HAP-1 (cell line): ENCODE results near the gene CHKB.
A peak's percentile ranks its signal among the peaks of the same experiment; 100 is the strongest.

Experiments used
- DNase-seq, 2 experiments: peaks; one replicate each; pipeline ENCODE4 v3.0.0-alpha.2; 2016 to 2020; ENCODE audit warnings: low spot score in 2 of 2
- H3K27me3 ChIP-seq: fragments of 250-450 bp; sonication (Bioruptor Pico); 2 replicates; pipeline ENCODE4 v1.5.1; 2020; ENCODE audit warnings: low read depth, mild to moderate bottlenecking, moderate library complexity
- H3K36me3 ChIP-seq: fragments of 250-450 bp; sonication (Bioruptor Pico); replicated peaks from 2 replicates; pipeline ENCODE4 v1.5.1; 2020; ENCODE audit warnings: mild to moderate bottlenecking
- H3K4me1 ChIP-seq: fragments of 250-450 bp; sonication (Bioruptor Pico); 2 replicates; pipeline ENCODE4 v1.5.1; 2020; ENCODE audit warnings: mild to moderate bottlenecking
- H3K4me3 ChIP-seq: fragments of 250-450 bp; sonication (Bioruptor Pico); 2 replicates; pipeline ENCODE4 v1.5.1; 2020; ENCODE audit warnings: mild to moderate bottlenecking, moderate library complexity
- H3K9me3 ChIP-seq: fragments of 250-450 bp; sonication (Bioruptor Pico); 2 replicates; pipeline ENCODE4 v1.5.1; 2020; ENCODE audit warnings: mild to moderate bottlenecking, moderate library complexity
- in situ Hi-C: fragments of 300-500 bp; cut with MboI; formaldehyde crosslinking; loops from 3 replicates; pipeline ENCODE4 v1.14.3; 2020; ENCODE audit warnings: low sequenced_read_pairs, inconsistent platforms, mixed read lengths

CHKB gene

DNA sequence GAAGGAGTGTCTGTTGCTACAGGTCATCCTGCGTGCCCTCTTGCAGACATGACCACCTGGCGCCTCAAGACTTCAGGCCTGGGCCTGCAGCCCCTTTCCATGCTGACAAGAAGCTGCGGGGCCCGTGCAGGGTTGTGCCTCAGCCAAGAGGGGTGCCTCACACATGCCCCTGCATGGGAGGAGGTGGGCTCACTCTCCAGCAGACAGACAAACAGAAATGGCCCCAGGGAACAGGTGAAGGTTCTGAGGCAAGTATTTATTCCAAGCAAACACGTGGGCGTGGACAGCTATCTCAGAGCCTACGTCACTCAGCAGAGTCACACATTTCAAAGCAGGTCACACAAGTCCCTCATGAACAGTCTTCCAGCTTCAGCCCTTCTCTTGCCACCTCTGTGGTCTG, 14.0 kb downstream of the CHKB start:
- Histone ChIP-seq H3K27me3 (no peaks in the 10 kb centered on the region), H3K4me3 (no peak overlapping the region), H3K36me3 (peaks cover 53% of the 10 kb centered on the region), H3K4me1 (no peaks in the 10 kb centered on the region), H3K9me3 (no peaks in the 10 kb centered on the region)
- DNase-seq = no peak
- in situ Hi-C loops = no loop called here

DNA sequence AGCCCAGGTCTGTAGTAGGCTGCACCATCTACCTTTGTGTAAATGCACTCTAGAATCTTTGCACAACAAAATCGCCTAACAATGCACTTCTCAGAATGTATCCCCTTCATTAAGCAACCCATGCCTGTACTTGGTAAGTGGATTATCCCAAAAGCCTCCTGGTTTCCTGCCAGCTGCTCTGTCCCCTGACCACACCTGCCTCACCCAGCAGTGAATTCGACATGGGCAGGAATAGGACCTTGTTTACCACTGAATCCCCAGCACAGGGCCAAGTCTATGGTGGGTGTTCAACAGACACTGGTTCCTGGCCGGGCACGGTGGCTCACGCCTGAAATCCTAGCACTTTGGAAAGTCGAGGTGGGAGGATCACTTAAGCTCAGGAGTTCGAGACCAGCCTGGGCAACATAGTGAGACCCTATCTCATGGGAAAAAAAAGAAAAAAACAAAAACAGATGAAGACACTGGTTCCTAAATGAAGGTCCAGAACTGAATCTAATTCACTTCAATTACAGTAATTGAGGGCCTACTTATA, 14.9 kb downstream of the CHKB start:
- no peak for DNase-seq
- no peaks in the 10 kb centered on the region for H3K27me3 ChIP-seq
- in situ Hi-C loops = no loop called here
- H3K36me3 ChIP-seq = peaks cover 44% of the 10 kb centered on the region
- no peaks in the 10 kb centered on the region for H3K9me3 ChIP-seq
- 0 out of 2 replicates have a peak, but pooled peaks cover 6% of the 10 kb centered on the region for H3K4me1 ChIP-seq
- no peak overlapping the region for H3K4me3 ChIP-seq

DNA sequence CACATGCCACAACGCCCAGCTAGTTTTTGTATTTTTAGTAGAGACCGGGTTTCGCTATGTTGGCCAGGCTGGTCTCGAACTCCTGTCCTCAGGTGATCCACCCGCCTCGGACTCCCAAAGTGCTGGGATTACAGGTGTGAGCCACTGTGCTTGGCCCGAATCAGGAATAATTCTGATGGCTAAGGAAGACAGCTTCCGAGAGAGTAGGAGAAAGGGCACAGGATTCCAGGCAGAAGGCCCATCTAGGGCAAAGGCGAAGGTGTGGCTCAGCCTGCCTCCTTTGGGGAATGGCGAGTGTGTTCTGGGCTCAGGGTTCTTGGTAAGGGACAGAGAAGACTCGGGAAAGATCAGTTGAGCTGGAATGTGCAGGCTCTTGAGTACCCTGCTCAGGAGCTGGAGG, 18.4 kb downstream of the CHKB start:
- Histone ChIP-seq H3K36me3 (peaks cover 9% of the 10 kb centered on the region), H3K27me3 (no peaks in the 10 kb centered on the region), H3K4me1 (0 out of 2 replicates have a peak, but pooled peaks cover 6% of the 10 kb centered on the region), H3K9me3 (no peaks in the 10 kb centered on the region), H3K4me3 (no peak overlapping the region)
- DNase-seq = no peak
- in situ Hi-C loops = no loop called here

DNA sequence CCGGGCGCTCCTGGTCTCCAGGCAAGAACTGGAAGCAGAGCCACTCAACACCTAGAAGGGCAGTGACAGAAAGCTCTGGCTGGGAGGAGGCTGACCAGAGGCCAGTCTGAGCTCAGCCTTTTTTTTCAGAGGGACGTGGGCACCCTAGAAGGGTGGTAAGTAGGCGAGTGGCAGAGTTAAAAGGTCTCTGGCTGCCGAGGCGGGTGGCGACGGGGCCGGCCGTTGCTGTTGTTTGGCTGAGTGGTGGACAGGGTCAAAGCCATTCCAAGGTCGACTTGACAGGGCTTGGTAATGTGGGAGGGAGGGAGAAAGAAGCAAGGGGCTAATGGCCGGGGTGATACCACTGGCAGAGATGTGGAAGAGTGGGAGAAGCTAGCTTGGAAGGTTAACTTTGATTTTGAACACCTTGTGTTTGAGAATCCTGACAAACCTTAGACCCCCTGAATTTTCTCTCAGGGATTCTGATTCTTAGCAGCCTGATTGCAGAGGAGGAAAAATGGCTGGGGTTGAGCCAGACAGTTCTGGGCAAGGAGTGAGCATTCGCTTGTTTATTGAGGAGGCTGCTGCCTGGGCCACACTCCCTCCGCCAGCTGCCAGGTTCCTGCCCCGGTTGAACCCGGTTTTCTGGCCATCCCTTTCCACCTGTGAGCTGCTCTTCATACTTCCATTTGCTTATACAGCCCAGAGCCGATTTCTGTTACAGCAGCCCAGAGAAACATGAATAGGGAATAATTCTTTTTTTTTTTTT, 19.1 kb downstream of the CHKB start:
- Histone ChIP-seq H3K27me3 (no peaks in the 10 kb centered on the region), H3K4me3 (peak overlapping the region; percentile 57), H3K4me1 (0 out of 2 replicates have a peak, but pooled peaks cover 6% of the 10 kb centered on the region), H3K9me3 (no peaks in the 10 kb centered on the region), H3K36me3 (peaks cover 2% of the 10 kb centered on the region; the same call in 1 of the 2 replicates)
- in situ Hi-C loops = no loop called here
- no peak for DNase-seq

DNA sequence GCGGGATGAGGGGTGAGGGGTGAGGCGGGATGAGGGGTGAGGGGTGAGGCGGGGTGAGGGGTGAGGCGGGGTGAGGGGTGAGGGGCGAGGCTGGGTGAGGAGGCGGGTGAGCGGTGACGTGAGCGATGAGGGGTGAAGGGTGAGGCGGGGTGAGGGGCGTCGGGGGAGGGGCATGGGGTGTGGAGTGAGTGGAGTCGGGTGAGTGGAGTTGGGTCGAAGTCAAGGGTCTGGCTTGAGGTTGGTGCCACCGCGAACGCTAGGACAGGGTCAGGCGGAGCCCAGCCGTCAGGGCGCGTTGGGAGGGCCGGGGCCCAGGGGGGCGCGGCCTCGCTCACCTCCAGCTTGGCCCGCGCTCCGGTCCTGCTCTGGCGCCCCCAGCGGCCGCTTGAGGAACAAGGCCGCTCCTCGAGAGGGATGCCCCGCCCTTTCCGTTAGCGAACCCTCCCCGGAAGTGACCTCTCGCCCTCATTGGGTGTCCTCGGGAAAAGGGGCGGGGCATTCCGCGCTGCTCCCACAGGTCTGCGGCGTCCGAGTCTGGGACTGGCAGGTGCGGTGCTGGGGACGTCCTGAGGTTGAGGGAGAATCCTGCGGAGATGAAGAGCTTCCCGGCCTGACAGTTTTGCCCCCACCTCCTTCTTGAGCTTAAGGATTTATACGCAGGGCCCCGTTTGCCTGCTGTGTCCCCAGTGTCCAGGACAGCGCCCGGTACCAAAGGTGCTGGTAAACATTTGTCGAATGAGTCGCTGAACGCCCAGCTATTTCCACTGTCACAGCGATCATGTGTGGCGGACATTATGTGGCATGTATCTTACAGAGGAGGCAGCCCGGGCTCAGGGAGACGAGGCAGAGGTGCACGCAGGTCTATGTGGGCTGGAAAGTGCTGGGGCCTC, 19.9 kb downstream of the CHKB start, which contains the start of gene SYCE3:
Gene SYCE3 (minus strand): TSS at position 397 of the 890 bp plus-strand sequence. CDS start 6,514 bp downstream, outside the sequence.
- H3K4me1 ChIP-seq = 0 out of 2 replicates have a peak, but pooled peaks cover 6% of the 10 kb centered on the region
- H3K9me3 ChIP-seq = no peaks in the 10 kb centered on the region
- DNase-seq = peak; percentile 91 to 99
- no peaks in the 10 kb centered on the region for H3K27me3 ChIP-seq
- H3K36me3 ChIP-seq = no peaks in the 10 kb centered on the region
- peak within 1 kb of the TSS; percentile 57 for H3K4me3 ChIP-seq
- in situ Hi-C loops = no loop called here

DNA sequence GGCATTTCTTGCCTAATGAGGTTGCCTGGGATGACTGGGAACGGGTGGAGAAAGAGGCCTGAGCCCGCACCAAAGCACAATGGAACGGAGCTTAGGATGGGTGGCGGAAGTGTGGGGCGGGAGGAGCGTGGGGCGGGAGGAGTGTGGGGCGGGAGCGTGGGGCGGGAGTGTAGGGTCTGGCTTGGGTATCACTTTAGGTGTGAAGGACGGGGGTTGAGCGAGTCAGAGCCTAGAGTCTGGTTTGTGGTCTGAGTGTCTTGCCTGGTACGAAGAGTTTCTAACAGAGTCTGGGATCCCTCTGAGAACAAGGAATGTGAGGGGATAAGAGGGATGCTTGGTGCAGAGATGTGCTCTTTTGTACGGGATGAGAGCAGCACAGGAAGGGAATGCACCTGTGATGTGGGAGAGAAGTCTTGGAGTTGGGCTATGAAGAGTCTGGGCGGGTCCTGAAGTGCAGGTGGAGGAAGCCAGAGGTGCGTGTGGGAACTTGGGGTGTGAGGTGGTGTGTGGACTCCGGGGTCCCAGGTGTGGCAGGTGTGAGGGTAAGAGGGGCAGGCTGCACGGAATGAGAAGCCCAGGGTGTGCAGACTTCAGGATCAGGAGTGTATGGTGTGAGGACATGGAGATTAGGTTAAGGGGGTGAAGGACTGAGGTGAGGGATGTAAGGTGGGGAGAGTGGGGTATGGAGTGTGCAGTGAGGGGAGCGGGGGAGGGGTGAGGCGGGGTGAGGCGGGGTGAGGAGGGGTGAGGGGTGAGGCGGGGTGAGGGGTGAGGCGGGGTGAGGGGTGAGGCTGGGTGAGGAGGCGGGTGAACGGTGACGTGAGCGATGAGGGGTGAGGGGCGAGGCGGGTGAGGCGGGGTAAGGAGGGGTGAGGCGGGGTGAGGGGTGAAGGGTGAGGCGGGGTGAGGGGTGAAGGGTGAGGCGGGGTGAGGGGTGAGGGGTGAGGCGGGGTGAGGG, 21.0 kb downstream of the CHKB start:
- in situ Hi-C loops = no loop called here
- Histone ChIP-seq H3K9me3 (no peaks in the 10 kb centered on the region), H3K4me1 (0 out of 2 replicates have a peak, but pooled peaks cover 6% of the 10 kb centered on the region), H3K4me3 (no peak overlapping the region), H3K36me3 (no peaks in the 10 kb centered on the region), H3K27me3 (no peaks in the 10 kb centered on the region)
- no peak for DNase-seq

DNA sequence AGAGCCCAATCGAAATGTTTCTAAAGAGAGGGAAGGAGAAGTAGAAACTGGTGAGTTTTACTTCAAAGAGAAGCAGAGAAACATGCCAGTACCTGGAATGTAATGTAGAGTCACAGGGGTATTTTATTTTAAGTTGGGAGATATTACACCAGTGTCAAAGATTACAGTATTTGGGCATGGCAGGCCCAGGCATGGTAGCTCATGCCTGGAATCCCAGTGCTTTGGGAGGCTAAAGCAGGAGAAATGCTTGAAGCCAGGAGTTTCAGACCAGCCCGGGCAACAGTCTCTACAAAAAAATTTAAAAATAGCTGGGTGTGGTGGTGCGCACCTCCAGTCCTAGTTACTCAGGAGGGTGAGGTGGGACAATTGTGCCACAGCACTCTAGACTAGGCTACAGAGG, 22.6 kb downstream of the CHKB start:
- no peak for DNase-seq
- H3K27me3 ChIP-seq = no peaks in the 10 kb centered on the region
- no peak overlapping the region for H3K4me3 ChIP-seq
- H3K9me3 ChIP-seq = no peaks in the 10 kb centered on the region
- in situ Hi-C loops = no loop called here
- peaks cover 15% of the 10 kb centered on the region for H3K4me1 ChIP-seq
- no peaks in the 10 kb centered on the region for H3K36me3 ChIP-seq

DNA sequence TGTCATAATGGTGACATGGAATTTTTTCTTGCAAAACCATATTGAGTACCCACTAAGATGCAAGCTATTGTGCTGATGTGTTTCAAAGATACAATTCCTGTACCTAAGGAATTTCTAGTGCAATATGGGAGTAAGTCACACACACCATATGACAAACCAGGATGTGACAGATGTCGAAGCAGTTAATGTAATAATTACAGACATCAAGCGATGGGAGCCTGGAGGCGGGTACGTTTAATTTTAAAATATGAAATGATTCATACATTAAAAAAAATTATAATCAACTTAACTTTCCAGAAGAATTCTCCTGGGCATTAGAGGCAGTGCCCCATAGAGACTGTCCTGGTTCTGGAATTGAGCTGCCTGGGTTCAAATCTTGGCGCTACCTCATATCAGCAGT, 25.9 kb downstream of the CHKB start:
- Histone ChIP-seq H3K27me3 (no peaks in the 10 kb centered on the region), H3K4me3 (no peak overlapping the region), H3K4me1 (peaks cover 9% of the 10 kb centered on the region), H3K36me3 (no peaks in the 10 kb centered on the region), H3K9me3 (no peaks in the 10 kb centered on the region)
- no peak for DNase-seq
- in situ Hi-C loops = no loop called here

DNA sequence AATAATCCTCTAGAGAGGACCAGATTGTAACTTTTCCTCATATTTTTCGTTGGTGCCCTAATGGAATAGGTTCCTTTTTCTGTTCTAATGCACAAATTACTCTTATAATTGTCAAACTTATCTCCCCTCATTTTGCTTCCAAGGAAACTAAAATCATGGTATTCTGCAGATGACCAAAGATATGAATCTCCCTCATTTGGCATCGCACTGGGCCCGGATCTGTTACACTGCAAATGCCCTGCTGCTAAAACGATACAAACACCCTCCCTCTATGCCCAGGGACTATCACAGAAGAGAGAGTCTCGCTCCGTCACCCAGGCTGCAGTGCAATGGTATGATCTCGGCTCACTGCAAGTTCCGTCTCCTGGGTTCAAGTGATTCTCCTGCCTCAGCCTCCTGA, 29.3 kb downstream of the CHKB start:
- DNase-seq = no peak
- no peaks in the 10 kb centered on the region; the same call in 1 of the 2 replicates for H3K9me3 ChIP-seq
- H3K27me3 ChIP-seq = no peaks in the 10 kb centered on the region
- no peak overlapping the region for H3K4me3 ChIP-seq
- H3K36me3 ChIP-seq = no peaks in the 10 kb centered on the region
- peaks cover 9% of the 10 kb centered on the region for H3K4me1 ChIP-seq
- in situ Hi-C loops = no loop called here

DNA sequence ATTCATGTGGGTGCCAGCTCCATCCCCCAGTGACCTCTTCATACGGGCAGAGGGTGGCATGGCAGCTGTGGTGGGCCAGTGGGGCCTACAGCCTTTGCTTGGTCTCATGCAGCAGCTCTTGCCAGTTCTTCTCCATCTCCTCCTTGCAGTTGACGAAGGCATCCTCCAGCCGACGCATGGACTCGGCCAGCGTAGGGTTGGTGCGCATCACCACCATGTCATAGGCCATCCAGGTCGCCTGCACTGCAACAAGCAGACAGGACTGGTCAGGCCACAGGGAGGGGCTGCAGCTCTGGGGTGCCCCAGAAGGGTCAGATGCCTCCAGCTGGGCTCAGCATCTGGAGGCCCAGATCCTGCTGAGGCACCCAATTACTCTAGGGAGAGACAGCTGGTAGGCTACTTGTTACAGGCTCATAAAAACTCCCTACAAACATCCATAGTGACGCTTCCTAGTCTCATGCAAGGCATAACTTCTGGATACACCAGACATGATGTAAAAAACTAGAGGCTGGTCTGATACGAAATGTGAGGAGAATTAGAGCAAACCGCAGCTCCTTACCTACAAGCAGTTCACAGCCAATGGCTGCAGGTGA, 31.4 kb downstream of the CHKB start:
- Histone ChIP-seq H3K4me3 (no peak overlapping the region), H3K36me3 (no peaks in the 10 kb centered on the region), H3K9me3 (no peaks in the 10 kb centered on the region; the same call in 1 of the 2 replicates), H3K27me3 (no peaks in the 10 kb centered on the region), H3K4me1 (peaks cover 8% of the 10 kb centered on the region)
- in situ Hi-C loops = no loop called here
- DNase-seq = no peak

DNA sequence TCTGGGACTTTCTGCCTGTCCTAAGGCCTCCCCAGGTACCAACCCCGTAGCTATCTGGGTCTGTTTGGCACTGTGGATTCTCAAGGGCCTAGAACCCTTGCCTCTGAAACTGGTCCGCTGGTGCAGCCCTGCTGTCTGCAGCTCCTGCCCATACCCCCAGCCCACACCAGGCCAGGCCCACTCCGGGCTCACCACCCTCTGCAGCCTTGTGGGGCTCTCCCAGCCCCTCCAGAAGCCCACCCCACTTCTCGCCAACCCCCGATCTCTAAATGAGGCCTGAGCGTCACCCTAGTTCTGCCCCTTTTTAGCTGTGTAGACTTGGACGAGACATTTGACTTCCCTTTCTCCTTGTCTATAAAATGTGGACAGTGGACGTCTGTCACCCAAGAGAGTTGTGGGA, 32.3 kb downstream of the CHKB start:
- Histone ChIP-seq H3K4me3 (no peak overlapping the region), H3K9me3 (no peaks in the 10 kb centered on the region; the same call in 1 of the 2 replicates), H3K36me3 (no peaks in the 10 kb centered on the region), H3K4me1 (peaks cover 4% of the 10 kb centered on the region), H3K27me3 (no peaks in the 10 kb centered on the region)
- in situ Hi-C loops = no loop called here
- DNase-seq = no peak

DNA sequence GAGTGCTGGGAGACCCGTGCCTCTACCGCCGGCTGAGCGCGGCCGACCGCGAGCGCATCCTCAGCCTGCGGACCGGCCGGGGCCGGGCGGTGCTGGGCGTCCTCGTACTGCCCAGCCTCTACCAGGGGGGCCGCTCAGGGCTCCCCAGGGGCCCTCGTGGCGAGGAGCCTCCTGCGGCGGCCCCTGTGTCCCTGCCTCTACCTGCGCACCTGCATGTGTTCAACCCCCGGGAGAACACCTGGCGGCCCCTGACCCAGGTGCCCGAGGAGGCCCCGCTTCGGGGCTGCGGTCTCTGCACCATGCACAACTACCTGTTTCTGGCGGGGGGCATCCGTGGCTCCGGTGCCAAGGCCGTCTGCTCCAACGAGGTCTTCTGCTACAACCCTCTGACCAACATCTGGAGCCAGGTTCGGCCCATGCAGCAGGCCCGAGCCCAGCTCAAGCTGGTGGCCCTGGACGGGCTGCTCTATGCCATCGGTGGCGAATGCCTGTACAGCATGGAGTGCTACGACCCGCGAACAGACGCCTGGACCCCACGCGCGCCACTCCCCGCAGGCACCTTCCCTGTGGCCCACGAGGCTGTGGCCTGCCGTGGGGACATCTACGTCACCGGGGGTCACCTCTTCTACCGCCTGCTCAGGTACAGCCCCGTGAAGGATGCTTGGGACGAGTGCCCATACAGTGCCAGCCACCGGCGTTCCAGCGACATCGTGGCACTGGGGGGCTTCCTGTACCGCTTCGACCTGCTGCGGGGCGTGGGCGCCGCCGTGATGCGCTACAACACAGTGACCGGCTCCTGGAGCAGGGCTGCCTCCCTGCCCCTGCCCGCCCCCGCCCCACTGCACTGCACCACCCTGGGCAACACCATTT, 33.5 kb downstream of the CHKB start:
- Histone ChIP-seq H3K36me3 (no peaks in the 10 kb centered on the region), H3K4me1 (0 out of 2 replicates have a peak, but pooled peaks cover 3% of the 10 kb centered on the region), H3K4me3 (no peak overlapping the region), H3K27me3 (no peaks in the 10 kb centered on the region), H3K9me3 (no peaks in the 10 kb centered on the region; the same call in 1 of the 2 replicates)
- DNase-seq = no peak
- in situ Hi-C loops = no loop called here
